ENCODE data around the gene PCDH15.

DNA sequence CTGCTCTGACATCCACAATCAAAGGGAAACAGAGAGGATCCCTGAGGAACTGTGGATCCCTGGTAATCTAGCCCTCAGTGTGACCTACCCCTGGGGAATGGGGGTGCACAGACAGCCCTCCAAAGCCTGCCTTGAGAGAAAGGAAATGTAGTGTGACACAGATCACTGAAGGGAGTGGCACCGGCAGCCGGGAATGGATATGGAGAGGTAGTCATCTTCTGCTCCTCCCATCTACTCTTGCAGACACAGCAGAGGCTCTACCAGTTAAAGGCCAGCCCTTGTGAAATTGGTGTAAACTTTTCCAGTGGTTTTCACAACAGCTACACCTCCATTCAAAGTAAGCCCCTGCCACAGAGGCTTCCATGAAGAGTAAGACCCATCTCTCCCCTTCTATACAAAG lies 144.4 kb downstream of the PCDH15 start:
- TF ChIP-seq, protein P1, sequence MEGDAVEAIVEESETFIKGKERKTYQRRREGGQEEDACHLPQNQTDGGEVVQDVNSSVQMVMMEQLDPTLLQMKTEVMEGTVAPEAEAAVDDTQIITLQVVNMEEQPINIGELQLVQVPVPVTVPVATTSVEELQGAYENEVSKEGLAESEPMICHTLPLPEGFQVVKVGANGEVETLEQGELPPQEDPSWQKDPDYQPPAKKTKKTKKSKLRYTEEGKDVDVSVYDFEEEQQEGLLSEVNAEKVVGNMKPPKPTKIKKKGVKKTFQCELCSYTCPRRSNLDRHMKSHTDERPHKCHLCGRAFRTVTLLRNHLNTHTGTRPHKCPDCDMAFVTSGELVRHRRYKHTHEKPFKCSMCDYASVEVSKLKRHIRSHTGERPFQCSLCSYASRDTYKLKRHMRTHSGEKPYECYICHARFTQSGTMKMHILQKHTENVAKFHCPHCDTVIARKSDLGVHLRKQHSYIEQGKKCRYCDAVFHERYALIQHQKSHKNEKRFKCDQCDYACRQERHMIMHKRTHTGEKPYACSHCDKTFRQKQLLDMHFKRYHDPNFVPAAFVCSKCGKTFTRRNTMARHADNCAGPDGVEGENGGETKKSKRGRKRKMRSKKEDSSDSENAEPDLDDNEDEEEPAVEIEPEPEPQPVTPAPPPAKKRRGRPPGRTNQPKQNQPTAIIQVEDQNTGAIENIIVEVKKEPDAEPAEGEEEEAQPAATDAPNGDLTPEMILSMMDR (IDR thresholded peaks at IDR 0.05), result no peak
- TF ChIP-seq, protein P2, sequence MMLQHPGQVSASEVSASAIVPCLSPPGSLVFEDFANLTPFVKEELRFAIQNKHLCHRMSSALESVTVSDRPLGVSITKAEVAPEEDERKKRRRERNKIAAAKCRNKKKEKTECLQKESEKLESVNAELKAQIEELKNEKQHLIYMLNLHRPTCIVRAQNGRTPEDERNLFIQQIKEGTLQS (CRISPR knock-in tag; conservative IDR thresholded peaks at IDR 0.05), result no peak
- no peak for TF ChIP-seq ZNF138 (CRISPR knock-in tag; conservative IDR thresholded peaks at IDR 0.05)
- TF ChIP-seq, protein P3, sequence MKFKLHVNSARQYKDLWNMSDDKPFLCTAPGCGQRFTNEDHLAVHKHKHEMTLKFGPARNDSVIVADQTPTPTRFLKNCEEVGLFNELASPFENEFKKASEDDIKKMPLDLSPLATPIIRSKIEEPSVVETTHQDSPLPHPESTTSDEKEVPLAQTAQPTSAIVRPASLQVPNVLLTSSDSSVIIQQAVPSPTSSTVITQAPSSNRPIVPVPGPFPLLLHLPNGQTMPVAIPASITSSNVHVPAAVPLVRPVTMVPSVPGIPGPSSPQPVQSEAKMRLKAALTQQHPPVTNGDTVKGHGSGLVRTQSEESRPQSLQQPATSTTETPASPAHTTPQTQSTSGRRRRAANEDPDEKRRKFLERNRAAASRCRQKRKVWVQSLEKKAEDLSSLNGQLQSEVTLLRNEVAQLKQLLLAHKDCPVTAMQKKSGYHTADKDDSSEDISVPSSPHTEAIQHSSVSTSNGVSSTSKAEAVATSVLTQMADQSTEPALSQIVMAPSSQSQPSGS (CRISPR knock-in tag; IDR thresholded peaks at IDR 0.05; ENCODE audit: borderline replicate concordance, low read depth), result no peak
- TF ChIP-seq TCF7 (CRISPR knock-in tag; IDR thresholded peaks at IDR 0.05; ENCODE audit: low read depth), result no peak
- TF ChIP-seq, protein P4, sequence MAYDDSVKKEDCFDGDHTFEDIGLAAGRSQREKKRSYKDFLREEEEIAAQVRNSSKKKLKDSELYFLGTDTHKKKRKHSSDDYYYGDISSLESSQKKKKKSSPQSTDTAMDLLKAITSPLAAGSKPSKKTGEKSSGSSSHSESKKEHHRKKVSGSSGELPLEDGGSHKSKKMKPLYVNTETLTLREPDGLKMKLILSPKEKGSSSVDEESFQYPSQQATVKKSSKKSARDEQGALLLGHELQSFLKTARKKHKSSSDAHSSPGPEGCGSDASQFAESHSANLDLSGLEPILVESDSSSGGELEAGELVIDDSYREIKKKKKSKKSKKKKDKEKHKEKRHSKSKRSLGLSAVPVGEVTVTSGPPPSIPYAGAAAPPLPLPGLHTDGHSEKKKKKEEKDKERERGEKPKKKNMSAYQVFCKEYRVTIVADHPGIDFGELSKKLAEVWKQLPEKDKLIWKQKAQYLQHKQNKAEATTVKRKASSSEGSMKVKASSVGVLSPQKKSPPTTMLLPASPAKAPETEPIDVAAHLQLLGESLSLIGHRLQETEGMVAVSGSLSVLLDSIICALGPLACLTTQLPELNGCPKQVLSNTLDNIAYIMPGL (CRISPR knock-in tag; IDR thresholded peaks at IDR 0.05), result no peak
- TF ChIP-seq, protein P5, sequence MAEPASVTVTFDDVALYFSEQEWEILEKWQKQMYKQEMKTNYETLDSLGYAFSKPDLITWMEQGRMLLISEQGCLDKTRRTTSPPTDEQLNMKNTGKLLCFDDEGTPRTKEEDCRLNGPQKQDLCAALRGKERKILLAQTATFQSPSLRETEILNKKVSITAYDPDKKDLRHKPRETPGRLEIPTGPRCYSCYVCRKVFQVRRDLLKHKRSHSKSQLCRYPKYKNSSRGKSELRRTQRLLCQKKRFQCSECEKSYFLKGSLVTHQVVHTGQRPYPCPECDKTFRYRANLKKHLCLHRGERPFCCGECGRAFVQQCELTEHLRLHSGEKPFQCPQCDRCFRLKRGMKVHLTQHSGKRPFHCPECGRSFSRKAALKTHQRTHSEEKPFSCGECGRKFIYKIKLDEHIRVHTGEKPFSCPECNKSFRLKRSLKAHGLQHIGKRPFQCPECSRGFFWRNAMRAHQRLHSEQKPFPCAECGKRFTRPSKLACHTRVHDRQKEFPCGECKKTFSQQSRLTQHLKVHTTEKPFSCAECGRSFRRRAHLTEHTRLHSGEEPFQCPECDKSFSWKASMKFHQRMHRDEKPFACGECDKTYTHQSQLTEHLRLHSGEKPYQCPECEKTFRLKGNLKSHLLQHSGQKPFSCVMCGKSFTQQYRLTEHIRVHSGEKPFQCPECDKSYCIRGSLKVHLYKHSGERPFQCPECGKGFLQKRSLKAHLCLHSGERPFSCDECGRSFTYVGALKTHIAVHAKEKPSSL (CRISPR knock-in tag; conservative IDR thresholded peaks at IDR 0.05), result no peak

Measured in WTC11 (cell line).